Measurements from ENCODE around the gene USF3.
"Not testable (repeated sequence)": the region's sequence is repeated elsewhere in the genome, so short reads cannot be mapped to it uniquely, and the experiment has no call there.

Gene USF3

DNA sequence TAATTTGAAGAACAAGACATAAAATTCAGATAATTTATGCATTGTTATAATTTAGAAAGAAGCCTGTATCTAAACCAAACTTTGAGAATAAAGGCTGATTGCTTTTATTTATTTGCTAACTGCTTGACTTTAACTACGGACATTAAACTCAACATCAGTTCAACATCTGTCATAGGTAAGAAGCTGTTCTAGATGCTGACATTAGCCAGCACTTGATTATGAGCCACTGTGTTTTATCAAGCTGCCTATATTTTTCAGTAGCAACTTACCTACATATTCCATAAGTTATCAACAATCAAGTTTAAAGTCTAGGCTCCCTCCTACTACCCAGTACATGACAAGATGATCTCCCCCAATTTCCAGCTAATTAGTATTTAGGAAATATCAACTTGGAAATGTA lies 42.1 kb downstream of the USF3 start:
- no peak for DNase-seq (ENCODE audit: low read depth in 1 of 2, low spot score in 1 of 2)

GRCh38 chr3:113649174-113649845 lies 47.1 kb downstream of the USF3 start:
- no peak for DNase-seq (ENCODE audit: low read depth in 1 of 2, low spot score in 1 of 2)

GRCh38 chr3:113648524-113648923 lies 47.9 kb downstream of the USF3 start:
- no peak for DNase-seq (ENCODE audit: low read depth in 1 of 2, low spot score in 1 of 2)

- no peak for DNase-seq (ENCODE audit: low read depth in 1 of 2, low spot score in 1 of 2)
These were observed 52.9 kb downstream of the USF3 start for GRCh38 chr3:113643583-113643982.

- DNase-seq (ENCODE audit: low read depth in 1 of 2, low spot score in 1 of 2), result no peak
These were observed 57.5 kb downstream of the USF3 start for GRCh38 chr3:113638910-113639309.

DNA sequence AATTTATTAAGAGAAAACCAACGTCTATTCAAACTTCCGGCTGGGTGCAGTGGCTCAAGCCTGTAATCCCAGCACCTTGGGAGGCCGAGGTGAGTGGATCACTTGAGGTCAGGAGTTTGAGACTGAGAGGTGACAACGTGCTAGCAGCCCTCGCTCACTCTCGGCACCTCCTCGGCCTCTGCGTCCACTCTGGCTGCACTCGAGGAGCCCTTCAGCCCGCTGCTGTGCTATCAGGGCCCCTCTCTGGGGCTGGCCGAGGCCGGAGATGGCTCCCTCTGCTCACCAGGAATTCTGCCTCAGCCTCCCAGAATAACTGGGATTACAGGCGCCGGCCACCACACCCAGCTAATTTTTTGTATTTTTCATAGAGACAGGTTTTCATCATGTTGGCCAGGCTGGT lies 58.7 kb downstream of the USF3 start:
- DNase-seq (ENCODE audit: low read depth in 1 of 2, low spot score in 1 of 2), result no peak

DNA sequence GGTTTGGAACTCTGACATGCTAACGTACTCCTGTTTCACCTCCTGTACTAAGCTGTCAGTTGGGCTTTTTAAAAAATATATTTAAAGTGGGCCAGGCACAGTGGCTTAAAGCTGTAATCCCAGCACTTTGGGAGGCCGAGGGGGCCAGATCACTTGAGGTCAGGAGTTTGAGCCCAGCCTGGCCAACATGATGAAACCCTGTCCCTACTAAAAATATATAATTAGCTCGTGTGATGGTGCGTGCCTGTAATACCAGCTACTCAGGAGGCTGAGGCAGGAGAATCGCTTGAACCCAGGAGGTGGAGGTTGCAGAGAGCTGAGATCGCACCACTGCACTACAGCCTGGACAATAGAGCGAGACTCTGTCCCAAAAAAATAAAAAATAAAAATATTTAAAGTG lies 60.4 kb downstream of the USF3 start:
- not testable (repeated sequence) for DNase-seq (ENCODE audit: low read depth in 1 of 2, low spot score in 1 of 2)

DNA sequence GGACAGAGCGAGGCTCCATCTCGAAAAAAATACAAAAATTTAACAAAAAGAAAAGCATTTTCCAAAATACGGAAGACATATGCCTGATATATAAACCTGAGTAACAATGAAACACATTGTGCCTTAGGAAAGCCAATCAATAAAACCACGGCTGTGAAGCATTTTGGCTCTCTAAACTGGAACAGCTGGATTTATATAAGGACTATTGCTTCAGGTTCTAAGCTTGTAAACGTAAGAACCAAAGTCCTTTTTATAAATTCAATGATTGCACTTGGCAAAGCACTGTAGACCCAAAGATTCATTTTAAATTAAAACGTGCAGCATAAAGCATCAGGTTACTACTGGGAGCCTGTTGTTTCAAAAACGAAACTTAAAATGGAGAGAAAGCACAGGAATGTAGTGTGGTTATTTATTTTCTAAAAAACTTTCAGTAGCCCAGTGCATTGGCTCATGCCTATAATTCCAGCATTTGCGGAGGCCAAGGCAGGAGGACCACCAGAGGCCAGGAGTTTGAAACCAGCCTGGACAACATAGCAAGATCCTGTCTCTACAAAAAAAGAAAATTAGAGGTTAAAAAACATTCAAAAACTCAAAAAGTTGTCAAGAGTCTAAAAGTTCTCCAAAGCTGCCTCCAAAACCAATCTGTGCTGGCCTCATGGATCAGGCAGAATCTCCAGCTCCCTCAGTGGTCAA lies 61.5 kb downstream of the USF3 start:
- DNase-seq (ENCODE audit: low read depth in 1 of 2, low spot score in 1 of 2), result no peak

DNA sequence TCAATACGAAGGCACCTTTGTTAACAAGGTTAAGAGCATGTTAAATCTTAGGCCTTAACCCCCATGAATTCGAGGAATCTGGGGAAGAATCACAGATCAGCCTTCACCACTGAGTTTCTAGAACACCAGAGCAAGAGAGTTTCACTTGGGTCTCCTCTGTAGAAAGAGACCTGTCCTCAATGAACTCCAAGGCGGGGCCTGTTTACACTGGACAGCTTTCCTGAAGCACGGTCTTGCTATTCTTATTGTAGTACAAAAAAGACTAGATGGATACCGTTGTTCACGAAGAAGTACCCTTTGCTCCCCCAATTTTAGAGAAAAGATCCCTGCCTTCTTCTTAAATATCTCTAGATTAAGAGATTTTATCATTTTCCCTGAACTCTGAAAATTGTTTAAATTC lies 64.9 kb downstream of the USF3 start:
- DNase-seq (ENCODE audit: low read depth in 1 of 2, low spot score in 1 of 2), result no peak

DNA sequence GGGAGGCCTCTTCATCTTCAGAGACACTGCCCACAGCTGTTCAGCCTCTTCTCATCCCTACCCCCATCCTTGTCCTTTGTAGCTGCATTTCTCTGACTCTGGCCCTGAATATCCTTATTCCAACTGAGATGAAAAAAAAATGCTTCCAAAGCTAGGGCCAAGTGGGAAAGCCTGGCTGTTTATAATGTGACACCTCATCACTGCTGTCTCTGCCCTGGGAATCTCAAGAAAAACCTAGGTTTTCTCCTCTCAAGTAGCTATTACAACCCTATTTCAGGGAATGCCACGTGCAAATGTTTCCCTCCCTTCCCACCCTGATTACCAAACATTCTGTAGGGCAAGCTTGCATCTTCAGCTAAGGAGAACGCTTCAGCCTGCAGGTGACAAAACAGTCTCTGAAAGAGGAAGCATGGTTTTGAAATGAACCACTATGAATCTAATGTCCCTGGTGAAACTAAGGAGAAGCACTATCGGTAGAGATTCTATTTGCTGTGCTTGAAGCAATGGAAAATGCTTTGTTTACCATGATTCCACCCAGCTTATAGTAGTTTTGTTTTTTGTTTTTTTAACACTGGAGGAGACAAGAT lies 65.4 kb downstream of the USF3 start:
- DNase-seq (ENCODE audit: low read depth in 1 of 2, low spot score in 1 of 2), result no peak

DNA sequence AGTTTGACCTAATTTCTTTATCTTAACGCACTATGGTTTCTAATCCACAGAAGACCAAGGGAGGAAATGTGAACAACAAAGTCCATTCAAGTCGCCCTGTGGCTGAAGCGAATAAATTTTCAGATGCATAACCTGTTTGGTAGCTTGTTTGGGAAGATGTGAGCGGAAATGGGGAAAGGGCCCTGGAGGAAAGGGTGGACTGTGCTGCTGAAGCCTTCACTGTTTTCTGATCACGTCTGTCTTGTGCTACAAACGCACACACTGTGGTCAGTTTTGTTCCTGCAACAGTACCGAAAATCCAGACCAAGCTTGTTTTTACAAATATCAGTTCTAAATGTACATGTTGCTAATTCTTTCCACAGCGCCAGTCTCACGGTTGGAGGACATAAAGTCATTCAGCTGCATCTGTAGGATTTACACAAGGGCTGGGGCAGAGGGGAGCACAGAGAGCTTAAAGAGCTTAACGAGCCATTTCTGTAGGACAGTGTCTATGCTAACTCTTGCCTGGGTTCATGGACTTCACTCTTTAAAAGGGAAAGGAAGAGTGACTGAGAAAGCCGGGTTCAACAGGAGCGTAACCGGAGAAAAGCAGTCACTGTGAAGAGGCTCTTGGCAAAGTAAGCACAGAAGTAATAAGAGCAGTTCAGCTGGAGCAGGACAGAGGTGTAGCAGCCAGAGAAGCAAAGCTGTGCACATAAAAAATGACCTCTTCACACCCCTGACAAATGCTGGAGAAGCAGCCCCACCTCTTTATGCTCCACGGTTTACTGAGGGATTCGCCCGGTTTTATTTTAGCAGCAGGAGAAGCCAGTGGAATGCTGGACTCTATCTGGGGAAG lies 66.6 kb downstream of the USF3 start:
- no peak for DNase-seq (ENCODE audit: low read depth in 1 of 2, low spot score in 1 of 2)

DNA sequence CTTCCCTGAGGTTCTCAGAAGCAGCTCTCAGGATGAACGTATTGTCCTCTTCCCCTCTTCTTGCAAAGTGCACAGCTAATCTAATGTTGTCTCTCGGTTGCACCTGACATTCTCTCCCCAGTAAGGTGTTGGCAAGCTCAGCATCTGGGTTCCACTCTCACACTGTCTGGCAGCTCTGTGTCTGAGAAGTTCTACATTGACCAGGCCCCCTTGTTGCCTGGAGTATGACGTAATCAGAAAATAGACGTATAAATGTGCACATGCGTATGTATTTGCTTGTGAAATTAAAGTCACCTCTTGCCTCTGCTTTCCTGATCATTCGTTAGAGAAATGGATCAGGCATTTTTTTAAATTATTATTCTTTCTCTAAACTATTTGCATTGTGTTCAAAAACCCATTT lies 67.7 kb downstream of the USF3 start:
- no peak for DNase-seq (ENCODE audit: low read depth in 1 of 2, low spot score in 1 of 2)

GRCh38 chr3:113628316-113628715 lies 68.1 kb downstream of the USF3 start:
- no peak for DNase-seq (ENCODE audit: low read depth in 1 of 2, low spot score in 1 of 2)

DNA sequence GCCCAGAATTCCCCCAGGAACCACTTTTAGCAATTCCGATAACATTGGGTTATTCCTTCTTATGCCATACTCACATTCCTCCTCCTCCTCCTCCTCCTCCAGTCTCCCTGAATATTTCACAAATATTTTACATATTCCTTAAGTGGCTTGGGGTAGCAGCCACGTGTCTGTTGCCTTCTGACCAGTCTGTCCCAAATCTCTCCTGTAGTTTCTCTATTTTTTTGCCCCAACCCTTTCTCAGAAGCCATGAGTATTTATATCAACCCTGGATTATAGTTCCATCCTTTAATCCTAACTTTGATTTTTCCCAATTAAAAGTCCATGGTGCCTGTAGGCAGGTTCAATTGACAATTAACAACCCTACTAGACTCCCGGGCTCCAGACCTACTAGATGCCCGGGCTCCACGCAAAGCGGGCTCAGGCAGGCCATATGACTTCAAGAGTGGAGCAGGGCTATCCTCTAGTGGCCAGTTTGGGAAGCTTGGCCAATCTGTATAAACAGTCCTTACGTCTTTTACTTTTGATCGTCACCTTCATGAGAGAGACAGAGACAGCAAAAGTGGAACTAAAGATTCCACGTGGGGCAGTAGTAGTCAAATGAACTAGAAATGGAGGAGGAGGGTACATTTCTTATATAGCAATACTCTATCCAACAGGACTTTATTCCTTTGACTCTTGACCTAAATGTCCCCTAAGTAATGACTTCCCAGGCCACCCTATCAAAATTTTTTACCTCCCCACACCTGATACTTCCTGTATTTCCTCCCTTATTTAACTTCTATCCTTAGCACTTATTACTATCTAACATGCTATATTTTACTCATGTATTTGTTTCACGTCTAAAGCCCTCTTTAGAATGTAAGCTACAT lies 69.7 kb downstream of the USF3 start:
- DNase-seq (ENCODE audit: low read depth in 1 of 2, low spot score in 1 of 2), result no peak

DNA sequence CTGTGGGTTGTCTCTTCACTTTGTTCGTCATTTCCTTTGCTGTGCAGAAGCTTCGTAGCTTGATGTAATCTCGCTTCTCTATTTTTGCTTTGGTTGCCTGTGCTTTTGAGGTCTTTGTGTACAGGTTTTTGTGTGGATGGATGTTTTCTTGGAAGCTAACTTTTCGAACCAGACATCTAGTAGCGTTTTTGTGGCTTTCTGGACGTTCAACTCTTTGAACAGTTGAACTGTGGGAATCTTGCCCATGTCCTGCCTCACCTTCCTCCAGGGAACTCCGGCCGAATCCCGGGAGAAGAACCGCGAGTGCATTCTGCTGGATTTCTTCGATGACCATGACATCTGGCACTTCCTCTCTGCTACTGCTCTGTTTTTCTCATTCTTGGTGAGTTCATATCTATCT lies 70.6 kb downstream of the USF3 start:
- DNase-seq (ENCODE audit: low read depth in 1 of 2, low spot score in 1 of 2), result no peak

GRCh38 chr3:113623811-113624210 lies 72.6 kb downstream of the USF3 start:
- DNase-seq (ENCODE audit: low read depth in 1 of 2, low spot score in 1 of 2), result no peak

GRCh38 chr3:113623324-113623723 lies 73.1 kb downstream of the USF3 start:
- no peak for DNase-seq (ENCODE audit: low read depth in 1 of 2, low spot score in 1 of 2)

GRCh38 chr3:113620091-113620490 lies 76.4 kb downstream of the USF3 start:
- no peak for DNase-seq (ENCODE audit: low read depth in 1 of 2, low spot score in 1 of 2)

DNA sequence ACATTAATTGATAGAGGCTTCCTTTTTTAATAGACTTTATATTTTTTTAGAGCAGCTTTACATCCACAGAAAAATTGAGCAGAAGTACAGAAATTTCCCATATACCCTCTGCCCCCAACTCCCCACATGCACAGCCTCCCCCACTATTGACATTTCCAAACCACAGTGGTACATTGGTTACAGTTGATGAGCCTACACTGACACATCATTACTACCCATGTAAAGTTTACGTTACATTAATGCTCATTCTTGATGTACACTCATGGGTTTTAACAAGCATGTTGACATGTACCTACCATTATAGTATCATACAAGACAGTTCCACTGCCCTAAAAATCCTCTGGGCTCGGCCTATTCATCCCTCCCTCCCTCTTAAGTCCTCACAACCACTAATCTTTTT lies 78.7 kb downstream of the USF3 start:
- DNase-seq (ENCODE audit: low read depth in 1 of 2, low spot score in 1 of 2), result no peak

DNA sequence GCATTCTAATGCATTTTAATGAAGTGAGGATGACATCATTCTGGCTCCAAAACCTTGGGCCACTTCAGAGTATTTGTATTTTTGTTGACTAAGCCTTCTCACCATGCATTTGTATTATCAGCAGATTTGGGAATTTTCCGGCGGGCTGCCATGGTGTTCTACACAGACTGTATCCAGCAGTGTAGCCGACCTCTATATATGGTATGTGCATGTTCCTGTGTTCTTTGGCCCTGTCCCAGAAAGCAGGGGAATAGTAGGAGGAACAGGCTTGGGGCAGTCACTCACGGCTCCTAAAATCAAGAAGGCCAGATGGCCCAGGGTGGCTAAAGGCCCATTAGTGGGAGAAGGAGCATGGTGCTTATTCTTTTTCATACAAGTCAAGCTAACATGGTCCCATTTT lies 80.5 kb downstream of the USF3 start:
- no peak for DNase-seq (ENCODE audit: low read depth in 1 of 2, low spot score in 1 of 2)

GRCh38 chr3:113614402-113614801 lies 82.0 kb downstream of the USF3 start:
- DNase-seq (ENCODE audit: low read depth in 1 of 2, low spot score in 1 of 2), result no peak
